HG03108 (cell line): ENCODE data around the gene CD300LG.
"Not testable (repeated sequence)": the region's sequence is repeated elsewhere in the genome, so short reads cannot be mapped to it uniquely, and the experiment has no call there.

ENCODE experiments used
- ATAC-seq: cut with Tn5 transposase; IDR thresholded peaks from one replicate; pipeline ENCODE4 v1.9.1; 2021; ENCODE audit warnings: moderate library complexity; ENCODE audit not compliant: unreplicated experiment

Gene CD300LG, protein sequence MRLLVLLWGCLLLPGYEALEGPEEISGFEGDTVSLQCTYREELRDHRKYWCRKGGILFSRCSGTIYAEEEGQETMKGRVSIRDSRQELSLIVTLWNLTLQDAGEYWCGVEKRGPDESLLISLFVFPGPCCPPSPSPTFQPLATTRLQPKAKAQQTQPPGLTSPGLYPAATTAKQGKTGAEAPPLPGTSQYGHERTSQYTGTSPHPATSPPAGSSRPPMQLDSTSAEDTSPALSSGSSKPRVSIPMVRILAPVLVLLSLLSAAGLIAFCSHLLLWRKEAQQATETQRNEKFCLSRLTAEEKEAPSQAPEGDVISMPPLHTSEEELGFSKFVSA

DNA sequence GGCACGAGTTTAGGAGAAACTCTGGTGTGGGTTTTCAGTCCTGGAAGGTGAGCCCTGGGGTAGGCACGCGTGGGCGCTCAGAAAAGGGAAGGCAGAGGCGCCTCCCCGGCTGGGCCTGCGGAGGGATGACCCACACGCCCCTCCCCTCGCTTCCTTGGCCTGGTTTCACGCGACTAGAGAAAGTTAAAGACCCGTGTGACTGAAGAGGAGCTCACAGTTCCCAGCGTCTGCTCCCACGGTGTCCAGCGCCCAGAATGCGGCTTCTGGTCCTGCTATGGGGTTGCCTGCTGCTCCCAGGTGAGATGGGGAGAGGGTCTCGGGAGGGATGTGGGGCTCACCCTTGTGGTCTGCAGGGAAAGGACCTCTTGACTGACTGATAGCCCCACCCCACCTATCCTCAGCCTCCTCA is at the start of gene CD300LG:
TSS of gene CD300LG (plus strand) at position 214 of the 409 bp plus-strand sequence. CDS start at position 255, 41 bp downstream.
- ATAC-seq = no peak

DNA sequence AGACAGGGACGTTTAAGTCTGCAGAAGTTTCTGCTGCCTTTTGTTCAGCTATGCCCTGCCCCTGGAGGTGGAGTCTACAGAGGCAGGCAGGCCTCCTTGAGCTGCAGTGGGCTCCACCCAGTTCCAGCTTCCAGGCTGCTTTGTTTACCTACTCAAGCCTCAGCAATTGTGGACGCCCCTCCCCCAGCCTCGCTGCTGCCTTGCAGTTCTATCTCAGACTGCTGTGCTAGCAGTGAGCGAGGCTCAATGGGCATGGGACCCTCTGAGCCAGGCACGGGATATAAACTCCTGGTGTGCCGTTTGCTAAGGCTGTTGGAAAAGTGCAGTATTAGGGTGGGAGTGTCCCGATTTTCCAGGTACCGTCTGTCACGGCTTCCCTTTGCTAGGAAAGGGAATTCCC is 49.0 kb upstream of the CD300LG start:
- not testable (repeated sequence) for ATAC-seq

DNA sequence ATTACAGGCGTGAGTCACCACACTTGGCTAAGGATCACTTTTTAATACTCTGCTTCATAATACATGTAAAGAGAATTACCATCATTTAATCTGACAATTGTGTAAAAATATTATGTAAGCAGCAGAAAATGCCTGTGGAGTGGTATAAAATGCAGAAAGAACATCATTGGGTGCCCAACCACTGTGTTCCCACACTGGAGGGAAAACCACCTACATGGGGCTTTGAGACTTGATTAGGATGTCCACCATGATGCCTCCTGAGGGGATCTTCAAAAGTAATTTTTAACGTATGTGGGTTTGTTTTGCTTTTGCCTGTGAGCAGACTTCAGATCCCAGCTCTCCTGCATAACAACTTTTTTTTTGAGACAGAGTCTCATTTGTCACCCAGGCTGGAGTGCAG is 47.9 kb upstream of the CD300LG start:
- no peak for ATAC-seq

DNA sequence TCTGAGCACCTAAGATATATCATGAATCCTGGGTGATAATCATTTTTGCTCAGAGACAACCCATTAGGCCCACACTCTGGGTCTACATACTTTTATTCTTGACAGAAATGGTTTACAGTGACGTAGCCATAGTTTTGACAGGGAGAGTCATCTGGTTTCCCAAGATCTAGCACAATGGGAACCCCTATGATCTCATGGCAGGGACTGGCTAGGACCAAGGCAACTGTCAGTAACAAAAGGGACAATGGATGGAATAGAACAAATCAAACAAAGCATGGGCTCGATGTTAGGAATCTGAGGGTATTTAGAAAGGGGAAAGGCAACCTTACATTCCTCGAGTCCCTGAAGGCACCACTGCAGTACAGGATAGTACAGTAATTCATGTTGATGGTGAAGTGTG is 46.2 kb upstream of the CD300LG start:
- ATAC-seq = no peak

DNA sequence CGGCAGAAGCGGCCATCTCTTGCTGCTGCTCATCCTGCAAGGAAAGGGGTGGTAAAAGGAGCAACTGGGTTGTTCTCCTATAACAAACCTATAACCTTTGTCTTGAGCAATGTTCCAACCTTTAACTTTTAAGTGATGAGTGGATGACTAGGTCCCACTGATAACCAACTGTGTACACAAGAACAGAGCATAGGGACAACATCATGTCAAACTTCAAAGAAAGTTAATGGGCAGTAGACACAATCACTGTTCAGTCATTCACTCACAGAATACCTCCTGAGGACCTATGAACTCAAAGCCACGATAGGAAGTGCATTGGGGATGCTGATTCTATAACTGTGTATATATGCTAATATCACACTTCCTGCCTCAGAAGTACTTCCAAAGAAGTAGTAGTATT is 45.1 kb upstream of the CD300LG start:
- no peak for ATAC-seq

DNA sequence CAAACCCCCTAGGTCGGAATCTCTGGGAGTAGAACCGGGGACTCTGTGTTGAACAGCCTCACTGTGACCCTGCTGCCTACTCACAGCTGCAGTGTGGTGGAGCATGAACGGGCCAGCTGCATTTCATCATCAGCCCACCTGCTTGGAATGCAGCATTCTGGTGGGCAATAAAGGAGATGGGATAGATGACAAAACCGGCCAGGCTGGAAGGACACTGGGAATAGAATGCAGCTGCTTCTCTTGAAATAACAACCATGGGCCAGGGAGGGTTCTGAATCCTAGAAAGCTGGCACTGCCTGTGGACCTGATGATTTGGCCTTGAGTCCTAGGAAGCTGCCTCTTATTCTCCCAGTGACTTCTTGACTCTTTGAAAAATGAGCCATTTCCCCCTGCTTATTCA is 43.2 kb upstream of the CD300LG start:
- no peak for ATAC-seq

DNA sequence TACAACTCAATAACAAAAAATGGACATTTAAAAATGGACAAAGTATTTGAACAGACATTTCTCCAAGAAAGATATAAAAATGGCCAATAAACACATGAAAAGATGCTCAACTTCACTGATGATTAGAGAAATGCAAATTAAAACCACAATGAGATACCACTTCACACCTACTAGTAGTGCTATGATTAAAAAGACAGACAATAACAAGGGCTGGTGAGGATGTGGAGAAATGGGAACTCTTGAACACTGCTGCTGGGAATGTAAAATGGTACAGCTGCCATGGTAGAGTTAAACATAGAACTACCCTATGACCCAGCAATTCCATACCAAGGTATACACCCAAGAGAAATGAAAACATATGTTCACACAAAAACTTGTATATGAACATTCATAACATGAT is 41.9 kb upstream of the CD300LG start:
- no peak for ATAC-seq

DNA sequence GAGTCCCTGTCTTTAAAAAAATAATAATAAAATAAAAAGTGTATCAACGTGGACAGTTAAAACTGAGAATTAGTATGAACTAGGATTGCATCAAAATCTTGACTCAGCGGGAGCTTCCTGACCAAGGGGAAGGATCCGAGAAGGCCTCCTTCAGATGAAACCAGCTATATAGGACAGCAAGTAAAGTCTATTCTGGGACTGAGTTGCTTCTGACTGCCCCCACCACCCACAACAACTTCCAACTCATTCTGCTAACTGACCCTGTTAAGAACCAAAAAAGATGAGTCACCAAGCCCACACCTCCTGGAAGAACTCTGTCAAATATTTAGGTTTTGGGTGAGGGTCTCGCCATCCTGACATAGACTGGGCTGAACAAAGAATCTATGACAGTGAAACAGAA is 38.9 kb upstream of the CD300LG start:
- ATAC-seq = no peak

DNA sequence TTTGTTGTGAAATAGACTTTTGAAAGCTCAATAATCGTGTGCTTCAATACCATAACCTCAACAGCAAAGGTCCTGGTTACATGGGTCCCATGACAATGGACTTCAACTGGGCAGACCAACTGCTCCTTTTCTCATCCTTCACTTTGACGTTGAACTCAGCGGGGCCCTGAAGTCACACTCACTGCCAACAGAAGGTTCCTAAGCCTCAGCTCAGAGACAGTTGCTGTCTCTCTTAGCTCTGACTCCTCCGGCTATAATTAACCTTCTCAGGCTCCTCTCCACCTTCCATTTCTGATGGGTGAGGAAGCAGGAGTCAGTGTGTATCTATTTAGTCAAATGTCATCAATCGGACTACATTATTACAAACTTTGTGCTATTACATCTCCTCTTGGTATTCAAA is 37.9 kb upstream of the CD300LG start:
- no peak for ATAC-seq

DNA sequence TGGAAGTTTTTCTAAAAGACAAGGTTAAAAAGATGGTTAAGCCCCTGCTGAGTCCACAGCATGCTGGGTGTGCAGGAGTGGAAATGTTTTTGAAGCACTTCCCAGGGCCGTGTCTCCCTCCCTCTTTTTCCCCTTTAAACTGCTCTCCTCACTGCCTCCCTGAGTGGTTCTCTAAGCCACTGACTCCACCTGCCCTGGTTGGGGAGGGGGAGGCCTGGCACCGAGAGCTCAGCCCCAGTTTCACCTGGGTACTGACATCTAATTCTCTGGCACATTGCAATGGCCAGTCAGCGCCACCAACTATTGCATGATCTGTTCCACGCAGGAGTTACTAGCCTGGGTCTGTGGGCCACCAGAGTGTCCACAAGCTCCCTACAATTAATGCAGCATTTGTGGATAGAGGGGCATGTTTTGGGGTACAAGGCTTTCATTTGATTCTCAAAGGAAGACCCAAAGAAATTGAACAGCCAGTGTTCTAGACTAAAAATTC is 36.7 kb upstream of the CD300LG start:
- no peak for ATAC-seq

DNA sequence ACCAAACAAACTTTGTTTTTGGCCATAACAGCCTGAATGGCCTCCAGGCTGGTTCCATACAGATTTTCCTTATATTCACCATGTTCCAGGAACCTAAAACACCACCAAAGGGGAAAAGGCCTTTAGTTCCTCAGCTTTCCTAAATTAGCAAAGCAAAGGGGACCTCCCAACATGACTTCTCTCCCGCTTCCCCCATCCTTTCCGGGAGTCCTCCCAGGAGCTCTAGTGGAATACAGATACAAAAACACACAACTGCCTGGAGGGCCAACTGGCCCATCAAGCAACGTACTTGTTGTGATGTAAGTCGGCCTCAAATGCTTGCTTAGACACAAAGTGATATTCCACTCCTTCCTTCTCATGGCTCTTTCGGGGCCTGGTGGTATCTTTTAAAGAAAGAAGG is 36.2 kb upstream of the CD300LG start:
- no peak for ATAC-seq

DNA sequence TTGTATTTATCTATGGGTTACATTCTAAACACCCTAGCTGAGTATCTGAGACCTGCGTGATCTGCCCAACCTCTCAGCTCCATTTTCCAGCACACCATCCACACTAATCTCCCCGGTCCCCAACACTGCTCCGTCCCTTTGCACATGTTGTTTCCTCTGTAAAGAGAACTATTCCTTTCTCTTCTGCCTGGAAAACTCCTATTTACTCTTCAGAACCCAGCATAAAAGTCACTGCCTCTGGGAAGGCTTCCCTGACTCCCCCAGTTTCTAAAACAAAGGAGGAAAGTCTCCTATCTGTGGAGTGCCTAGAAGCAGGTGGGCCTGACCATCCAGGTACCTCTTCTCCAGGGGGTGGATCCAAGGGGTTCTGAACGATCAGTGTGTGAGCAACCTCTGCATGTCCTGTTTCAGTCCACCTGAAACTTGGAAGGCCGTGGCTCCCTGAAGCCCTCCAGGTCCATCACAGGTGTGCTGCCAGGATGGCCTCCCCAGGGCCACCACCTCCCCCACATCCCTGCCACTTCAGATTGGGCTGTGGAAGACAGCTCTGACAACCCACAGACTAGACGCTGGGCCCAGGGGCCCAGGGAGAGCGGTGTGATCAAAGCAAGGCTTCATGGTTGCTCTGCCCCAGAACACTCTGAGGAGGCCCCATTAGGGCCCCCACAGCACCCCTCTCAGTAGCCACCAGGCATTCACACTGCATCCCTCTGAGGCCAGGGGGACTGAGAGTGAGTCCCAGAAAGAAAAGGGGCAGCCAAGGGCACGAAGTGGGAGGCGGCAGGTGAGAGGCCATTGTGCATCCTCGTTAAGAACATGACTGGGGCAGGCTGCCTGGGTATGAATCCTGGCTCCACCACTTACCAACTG is 34.3 kb upstream of the CD300LG start:
- ATAC-seq = no peak

DNA sequence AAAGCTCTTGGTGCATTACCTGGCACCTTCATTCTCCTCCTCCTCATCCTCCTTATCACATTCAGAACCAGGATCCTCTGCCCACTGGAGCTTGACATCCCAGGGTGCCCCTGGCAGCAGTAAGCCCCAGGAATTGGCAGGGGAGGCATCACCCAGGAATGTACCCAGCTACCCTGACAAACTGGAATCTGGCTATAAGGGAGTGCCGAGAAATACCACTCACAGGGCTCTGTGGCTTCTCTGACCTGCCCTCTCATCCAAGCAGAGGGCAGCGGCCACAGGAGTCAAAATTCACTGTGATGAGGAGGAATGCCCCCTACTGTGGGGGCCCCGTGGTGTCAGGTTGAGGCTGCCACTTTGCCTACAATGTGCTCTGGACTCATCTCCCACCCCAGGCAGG is 33.6 kb upstream of the CD300LG start:
- ATAC-seq = no peak

DNA sequence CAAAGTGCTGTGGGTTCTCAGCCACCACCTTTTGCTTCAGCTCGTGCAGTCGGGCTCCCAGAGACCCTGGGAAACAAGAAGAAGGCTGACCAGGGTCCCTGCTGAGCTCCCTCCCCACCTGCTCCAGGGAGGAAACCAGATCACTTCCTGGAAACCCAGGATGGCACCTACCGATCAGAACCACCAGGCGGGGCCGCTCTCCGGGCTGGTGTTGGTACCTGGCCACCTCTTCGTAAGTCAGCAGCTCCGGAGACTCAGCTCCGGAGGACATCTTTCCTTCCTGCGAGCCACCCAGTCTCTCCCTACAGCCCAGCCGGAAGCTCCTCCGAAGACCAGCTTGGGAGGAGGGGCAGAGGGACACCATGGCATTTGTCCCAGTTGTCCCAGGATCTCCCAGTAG is 33.0 kb upstream of the CD300LG start:
- no peak for ATAC-seq

DNA sequence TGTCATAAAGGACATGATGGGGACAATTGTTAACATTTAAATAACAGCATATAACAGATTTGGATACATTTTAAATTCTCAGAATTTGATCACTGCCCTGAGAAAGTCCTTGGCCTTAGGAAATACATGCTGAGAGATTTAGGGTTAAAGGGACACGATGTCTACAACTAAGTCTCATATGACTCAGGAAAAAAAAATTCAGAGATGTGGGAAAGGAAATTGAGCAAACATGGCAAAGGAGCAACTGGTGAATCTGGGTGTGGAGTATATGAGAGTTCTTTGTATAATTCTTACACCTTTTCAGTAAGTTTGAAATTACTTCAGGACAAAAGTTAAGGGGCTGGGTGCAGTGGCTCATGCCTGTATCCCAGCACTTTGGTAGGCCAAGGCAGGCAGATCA is 32.3 kb upstream of the CD300LG start:
- no peak for ATAC-seq

DNA sequence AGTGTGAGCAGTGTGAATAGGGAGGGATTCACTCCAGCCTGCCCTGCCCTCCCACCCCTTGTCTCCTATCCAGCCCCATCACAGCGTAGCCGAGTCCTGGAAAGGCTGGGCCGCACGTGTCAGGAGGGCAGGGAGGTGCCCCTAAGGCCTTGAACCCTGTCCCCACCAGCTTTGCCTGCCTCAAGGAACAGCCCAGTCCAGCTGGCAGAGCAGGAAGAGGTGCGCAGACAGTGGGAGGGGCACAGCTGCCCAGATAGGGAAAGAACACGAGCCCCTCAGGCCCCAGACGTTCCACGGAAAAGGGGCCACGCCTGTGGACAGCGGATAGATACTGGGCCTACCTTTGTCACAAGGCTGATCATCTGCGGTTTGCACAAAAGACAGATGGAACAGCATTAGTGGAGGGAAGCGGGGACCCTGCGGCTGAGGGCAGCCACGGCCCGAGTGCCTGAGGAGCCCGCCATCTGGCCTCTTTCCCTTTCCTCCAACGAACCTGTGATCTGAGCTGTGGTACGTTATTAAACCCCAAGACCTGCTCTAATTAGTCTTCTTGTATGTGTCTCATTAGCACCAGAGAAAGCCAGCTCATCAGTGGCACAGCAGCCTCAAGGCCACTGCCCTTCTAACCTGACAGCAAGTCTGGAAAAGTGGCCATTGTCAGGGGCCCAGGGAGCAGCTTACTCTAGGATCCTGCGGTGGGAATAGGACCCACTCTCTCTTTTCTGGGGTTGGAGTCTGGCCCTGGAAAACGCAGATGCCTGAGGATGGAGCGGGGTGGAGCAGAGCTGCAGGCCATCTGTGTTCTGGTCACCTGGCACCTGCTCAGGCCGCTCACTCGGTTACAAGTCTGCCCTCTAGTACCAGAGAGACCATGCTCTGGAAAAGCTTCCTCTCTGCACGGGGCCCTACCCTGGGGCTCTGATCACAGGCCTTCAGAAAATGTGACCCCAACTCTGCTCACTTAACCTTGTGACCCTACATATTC is 30.3 kb upstream of the CD300LG start:
- ATAC-seq = no peak

DNA sequence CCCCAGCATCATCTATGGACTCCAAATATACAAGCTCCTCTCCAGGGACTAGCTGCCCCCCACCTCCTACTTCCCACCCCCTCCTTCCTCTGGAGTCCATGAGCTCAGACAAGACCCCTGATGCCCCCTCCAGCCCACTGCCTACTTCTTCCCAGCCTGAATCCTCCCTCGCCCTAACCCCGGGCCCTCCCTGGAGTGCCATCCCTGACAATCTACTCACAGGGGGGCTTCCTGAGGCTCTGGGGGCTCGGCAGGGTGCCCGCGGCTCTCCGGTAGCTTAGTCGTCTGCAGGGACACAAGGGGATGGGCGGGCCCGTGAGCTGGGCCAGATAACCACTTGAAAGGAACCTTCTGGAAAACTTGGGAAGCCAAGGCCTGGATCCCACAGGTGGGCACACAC is 29.1 kb upstream of the CD300LG start:
- ATAC-seq = no peak

DNA sequence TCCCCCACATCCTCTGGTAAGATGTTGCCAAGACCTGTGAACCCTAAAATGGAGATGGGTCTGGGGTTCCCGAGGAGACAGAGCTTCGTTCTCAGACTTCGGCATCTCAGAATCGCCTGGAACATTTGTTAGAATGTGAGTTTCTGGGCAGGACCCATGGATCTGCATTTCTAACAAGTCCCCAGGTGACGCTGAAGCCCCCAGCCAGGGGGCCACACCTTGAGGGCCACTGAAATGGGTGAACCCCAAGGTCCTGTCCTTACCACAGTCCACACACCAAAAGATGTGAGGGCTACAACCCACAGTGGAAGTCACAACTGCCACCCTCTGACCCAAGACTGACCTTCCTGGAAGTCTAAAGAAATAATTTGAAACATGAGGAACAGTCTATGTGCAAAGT is 28.0 kb upstream of the CD300LG start:
- ATAC-seq = no peak

DNA sequence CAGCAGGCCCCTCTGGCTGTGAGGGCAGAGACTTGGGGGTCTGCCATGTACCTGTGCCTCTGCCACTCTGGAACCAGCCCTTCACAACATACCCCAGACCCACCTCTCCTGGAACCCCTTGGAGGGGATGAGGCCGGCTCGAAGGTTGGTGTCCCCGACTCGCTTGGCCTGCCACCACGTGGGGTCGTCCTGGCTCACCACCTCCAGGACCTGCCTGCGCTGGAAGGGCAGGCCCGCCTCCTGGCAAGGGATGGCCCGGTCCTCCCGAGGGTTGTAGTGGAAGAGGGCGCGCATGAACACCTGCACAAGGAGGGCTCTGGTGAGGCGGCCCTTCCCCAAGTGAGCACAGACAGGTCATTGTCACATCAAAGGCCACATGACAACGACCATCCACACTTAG is 26.2 kb upstream of the CD300LG start:
- ATAC-seq = no peak

DNA sequence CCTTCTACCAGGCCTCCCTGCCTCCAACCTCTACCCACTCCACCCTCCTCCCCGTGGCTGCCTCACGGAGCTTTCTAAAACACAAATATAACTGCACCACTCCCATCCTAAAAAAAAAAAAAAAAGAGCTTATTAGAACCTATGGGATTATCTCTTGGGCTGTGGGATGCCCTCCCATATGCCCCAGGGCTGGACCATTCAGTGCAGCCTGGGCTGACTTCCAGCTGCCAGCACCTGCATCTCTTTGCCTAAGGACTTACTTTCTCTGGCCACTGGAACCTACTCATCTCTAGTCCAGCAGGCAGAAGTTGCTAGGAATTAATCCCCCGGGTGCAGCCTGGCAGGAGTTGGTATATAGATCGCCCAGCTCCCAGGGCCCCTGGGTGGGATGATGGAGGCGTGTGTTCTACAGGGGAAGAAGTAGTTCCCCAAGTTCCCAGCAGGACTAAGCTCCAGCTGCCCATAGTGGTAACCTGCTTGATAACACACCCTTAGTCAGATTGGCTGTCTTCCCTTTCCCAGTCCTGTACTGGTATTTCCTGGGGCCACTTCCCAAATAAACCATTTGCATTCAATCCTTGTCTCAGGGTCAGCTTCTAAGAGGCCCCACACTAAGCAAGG is 24.3 kb upstream of the CD300LG start:
- ATAC-seq = no peak
